ENCODE results near the gene PRR19. TPM values are rescaled to one million over a fixed set of nuclear protein-coding genes. Genes with fewer than 3 reads are reported as not detected.

PRR19 gene
- total RNA-seq, 3 donors from 2014 or later = 0.58 to 1.5 (median 1.3) TPM

Other genes starting within 250 kb of the PRR19 start
- gene GRIK5, start 231.9 kb upstream of the PRR19 start, total RNA-seq = 1 to 10 TPM in 1 of 3 donors, under 1 TPM in 2; 0.49 to 1.1 (median 0.61) TPM
- gene ZNF574, start 226.0 kb upstream of the PRR19 start, total RNA-seq = 10 to 100 TPM; 19.9 to 20.7 (median 20.6) TPM
- gene POU2F2, start 169.7 kb upstream of the PRR19 start, total RNA-seq = 100 to 1,000 TPM in 1 of 3 donors, 10 to 100 TPM in 2; 83.9 to 123 (median 85.7) TPM
- 10 to 100 TPM; 25.2 to 29.1 (median 28.1) TPM for gene DEDD2, start 84.5 kb upstream of the PRR19 start, total RNA-seq
- gene ZNF526, start 81.8 kb upstream of the PRR19 start, total RNA-seq = 10 to 100 TPM; 17.2 to 19.4 (median 18.7) TPM
- gene GSK3A, start 59.5 kb upstream of the PRR19 start, total RNA-seq = 10 to 100 TPM; 51.9 to 56.4 (median 55.2) TPM
- 10 to 100 TPM; 86.2 to 95.4 (median 89.1) TPM for gene ERF, start 47.0 kb upstream of the PRR19 start, total RNA-seq
- gene CIC, start 32.9 kb upstream of the PRR19 start, total RNA-seq = 10 to 100 TPM; 54.9 to 67.3 (median 64.1) TPM
- 10 to 100 TPM; 55.2 to 67.8 (median 60.0) TPM for gene PAFAH1B3, start 492 bp downstream of the PRR19 start, total RNA-seq
- not detected for gene TMEM145, start 11.2 kb downstream of the PRR19 start, total RNA-seq
- 1 to 10 TPM; 6.9 to 7.6 (median 6.9) TPM for gene MEGF8, start 23.5 kb downstream of the PRR19 start, total RNA-seq
- not detected for gene CNFN, start 88.2 kb downstream of the PRR19 start, total RNA-seq
- 10 to 100 TPM; 23.0 to 29.1 (median 28.0) TPM for gene LIPE, start 125.3 kb downstream of the PRR19 start, total RNA-seq
- not detected for gene CXCL17, start 140.8 kb downstream of the PRR19 start, total RNA-seq
- under 1 TPM; 0.30 to 0.43 (median 0.40) TPM for gene CEACAM1, start 226.3 kb downstream of the PRR19 start, total RNA-seq